ENCODE measurements around the gene KANSL2. TPM values are rescaled to one million over a fixed set of nuclear protein-coding genes. Genes with fewer than 3 reads are reported as not detected.

The KANSL2 gene
- total and polyA plus RNA-seq, 2 of the 13 experiments (the other 11 are each of a cell fraction or from before 2014, with no cell fraction given), result 24.1 to 41.3 TPM

DNA sequence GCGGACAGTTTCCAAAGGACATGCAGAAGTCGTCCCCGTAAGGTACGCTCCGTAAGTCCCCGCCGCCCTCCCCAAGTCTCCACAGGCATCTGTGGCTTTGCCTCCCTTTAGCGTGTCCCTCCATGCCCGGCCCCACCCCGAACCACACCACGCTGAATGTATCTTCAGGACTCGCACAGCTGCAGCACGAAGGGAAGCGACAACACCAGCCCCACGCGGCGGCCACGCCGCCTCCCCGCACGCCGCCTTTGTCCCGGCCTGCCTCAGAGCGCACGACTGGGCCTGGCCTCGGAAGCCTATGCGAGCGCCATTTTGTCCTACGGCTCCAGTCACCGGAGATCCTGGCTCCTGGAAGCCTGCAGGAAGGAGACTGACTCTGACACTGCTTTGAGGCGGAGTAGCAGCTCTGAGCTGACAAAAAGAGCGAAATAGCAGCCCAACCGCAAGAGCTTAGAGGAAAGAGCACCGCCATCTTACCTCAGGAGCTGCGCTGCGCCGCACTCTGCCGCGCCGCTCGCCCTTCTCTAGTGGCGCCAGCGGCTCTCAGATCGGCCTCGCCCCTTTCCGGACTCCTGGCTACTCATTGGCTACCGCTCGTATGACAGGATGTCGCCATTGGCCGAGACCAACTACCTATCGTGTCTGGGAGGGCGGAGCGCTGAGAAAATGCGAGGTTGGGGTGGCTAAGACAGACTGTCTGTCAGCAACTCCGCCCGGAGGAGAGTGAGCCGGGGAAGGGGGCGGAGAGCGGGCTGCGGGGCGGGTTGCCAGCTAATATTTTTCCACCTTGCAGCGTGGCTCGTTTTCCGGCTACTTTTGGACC, at the start of gene KANSL2 (continued):
- TF ChIP-seq MBD4 (IDR thresholded peaks at IDR 0.05; ENCODE audit: borderline replicate concordance, low read length) (no peak), IKZF1 (IDR thresholded peaks at IDR 0.05) (no peak), BCL6 (CRISPR knock-in tag; IDR thresholded peaks at IDR 0.05) (peak; percentile 37; the same call in 1 of the 2 replicates), ZNF770 (CRISPR knock-in tag; IDR thresholded peaks at IDR 0.05) (peak; percentile 70; the same call in 1 of the 2 replicates), RORA (CRISPR knock-in tag; IDR thresholded peaks at IDR 0.05) (no peak), PPARG (CRISPR knock-in tag; conservative IDR thresholded peaks at IDR 0.05) (peak; percentile 49; the same call in 1 of the 2 replicates), THAP7 (CRISPR knock-in tag; IDR thresholded peaks at IDR 0.05) (peak; percentile 86; the same call in 1 of the 2 replicates), ZSCAN25 (CRISPR knock-in tag; IDR thresholded peaks at IDR 0.05) (no peak), PAX8 (CRISPR knock-in tag; IDR thresholded peaks at IDR 0.05; ENCODE audit: borderline replicate concordance) (peak; percentile 85; the same call in 1 of the 2 replicates), ZNF674 (CRISPR knock-in tag; IDR thresholded peaks at IDR 0.05; ENCODE audit: low read depth) (no peak), SATB2 (CRISPR knock-in tag; IDR thresholded peaks at IDR 0.05) (no peak; the same call in 1 of the 2 replicates), TBX3 (IDR thresholded peaks at IDR 0.05; ENCODE audit: borderline replicate concordance) (0 out of 2 replicates have a peak, but pooled peaks have one; percentile 11), MYPOP (CRISPR knock-in tag; IDR thresholded peaks at IDR 0.05) (peak; percentile 94), ZBTB33 (CRISPR knock-in tag; IDR thresholded peaks at IDR 0.05) (peak; percentile 51; the same call in 1 of the 2 replicates), ZBTB8A (CRISPR knock-in tag; IDR thresholded peaks at IDR 0.05; ENCODE audit: borderline replicate concordance, low read depth) (peak; percentile 22; the same call in 1 of the 2 replicates), SOX6 (IDR thresholded peaks at IDR 0.05) (no peak), SOX6 (CRISPR knock-in tag; IDR thresholded peaks at IDR 0.05) (peak; percentile 66), ZNF720 (CRISPR knock-in tag; IDR thresholded peaks at IDR 0.05) (no peak)
- TF ChIP-seq, protein P1, sequence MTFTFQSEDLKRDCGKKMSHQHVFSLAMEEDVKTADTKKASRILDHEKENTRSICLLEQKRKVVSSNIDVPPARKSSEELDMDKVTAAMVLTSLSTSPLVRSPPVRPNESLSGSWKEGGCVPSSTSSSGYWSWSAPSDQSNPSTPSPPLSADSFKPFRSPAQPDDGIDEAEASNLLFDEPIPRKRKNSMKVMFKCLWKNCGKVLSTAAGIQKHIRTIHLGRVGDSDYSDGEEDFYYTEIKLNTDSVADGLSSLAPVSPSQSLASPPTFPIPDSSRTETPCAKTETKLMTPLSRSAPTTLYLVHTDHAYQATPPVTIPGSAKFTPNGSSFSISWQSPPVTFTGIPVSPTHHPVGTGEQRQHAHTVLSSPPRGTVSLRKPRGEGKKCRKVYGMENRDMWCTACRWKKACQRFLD (CRISPR knock-in tag; IDR thresholded peaks at IDR 0.05; ENCODE audit: borderline replicate concordance), result peak; percentile 54; the same call in 1 of the 2 replicates
- TF ChIP-seq, protein P2, sequence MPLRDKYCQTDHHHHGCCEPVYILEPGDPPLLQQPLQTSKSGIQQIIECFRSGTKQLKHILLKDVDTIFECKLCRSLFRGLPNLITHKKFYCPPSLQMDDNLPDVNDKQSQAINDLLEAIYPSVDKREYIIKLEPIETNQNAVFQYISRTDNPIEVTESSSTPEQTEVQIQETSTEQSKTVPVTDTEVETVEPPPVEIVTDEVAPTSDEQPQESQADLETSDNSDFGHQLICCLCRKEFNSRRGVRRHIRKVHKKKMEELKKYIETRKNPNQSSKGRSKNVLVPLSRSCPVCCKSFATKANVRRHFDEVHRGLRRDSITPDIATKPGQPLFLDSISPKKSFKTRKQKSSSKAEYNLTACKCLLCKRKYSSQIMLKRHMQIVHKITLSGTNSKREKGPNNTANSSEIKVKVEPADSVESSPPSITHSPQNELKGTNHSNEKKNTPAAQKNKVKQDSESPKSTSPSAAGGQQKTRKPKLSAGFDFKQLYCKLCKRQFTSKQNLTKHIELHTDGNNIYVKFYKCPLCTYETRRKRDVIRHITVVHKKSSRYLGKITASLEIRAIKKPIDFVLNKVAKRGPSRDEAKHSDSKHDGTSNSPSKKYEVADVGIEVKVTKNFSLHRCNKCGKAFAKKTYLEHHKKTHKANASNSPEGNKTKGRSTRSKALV (CRISPR knock-in tag; IDR thresholded peaks at IDR 0.05), result peak; percentile 79
